ENCODE data around the gene TMEM61. TPM values are rescaled to one million over a fixed set of nuclear protein-coding genes. Genes with fewer than 3 reads are reported as not detected.

TMEM61 gene
- total RNA-seq, 1 donor from 2014 or later, result not detected

DNA sequence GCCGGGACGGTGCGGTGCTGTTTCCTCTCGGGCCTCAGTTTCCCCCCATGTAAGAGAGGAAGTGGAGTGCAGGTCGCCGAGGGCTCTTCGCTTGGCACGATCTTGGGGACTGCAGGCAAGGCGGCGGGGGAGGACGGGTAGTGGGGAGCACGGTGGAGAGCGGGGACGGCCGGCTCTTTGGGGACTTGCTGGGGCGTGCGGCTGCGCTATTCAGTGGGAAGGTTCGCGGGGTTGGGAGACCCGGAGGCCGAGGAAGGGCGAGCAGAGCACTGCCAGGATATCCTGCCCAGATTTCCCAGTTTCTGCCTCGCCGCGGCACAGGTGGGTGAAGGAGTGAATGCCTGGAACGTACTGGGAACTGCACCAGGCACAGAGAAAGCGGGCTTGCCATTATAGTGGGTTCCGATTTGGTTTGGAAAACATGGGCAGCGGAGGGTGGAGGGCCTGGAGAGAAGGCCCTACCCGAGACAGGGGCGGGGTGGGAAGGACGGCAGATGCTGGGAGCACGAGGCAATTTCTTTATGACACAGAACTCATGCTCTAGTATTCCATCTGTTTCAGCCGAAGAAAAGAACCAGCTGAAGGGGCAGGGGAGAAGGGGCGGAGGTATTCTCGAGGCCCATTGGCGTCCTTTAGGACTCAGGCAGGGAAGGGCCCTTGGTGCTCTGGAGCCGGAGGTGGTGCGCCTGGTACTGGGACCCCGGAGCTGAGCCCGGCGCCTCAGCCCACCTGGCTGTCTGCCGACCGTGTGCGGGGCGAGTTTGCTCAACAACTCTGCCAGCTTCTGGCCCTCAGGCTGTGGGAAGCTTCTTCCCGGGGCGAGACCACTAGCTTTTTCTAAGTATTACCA lies 59.9 kb downstream of the TMEM61 start:
- Mint-ChIP-seq H3K27ac (ENCODE audit: unreplicated experiment) (no peak overlapping the region), H3K36me3 (ENCODE audit: low read depth) (no peaks in the 10 kb centered on the region), H3K27me3 (ENCODE audit: low read depth) (peaks cover 46% of the 10 kb centered on the region), H3K4me1 (ENCODE audit: low read depth) (peaks cover 22% of the 10 kb centered on the region), H3K9me3 (ENCODE audit: low read depth) (no peaks in the 10 kb centered on the region), H3K4me3 (ENCODE audit: unreplicated experiment) (peak overlapping the region; percentile 69)
- TF ChIP-seq, protein P1, sequence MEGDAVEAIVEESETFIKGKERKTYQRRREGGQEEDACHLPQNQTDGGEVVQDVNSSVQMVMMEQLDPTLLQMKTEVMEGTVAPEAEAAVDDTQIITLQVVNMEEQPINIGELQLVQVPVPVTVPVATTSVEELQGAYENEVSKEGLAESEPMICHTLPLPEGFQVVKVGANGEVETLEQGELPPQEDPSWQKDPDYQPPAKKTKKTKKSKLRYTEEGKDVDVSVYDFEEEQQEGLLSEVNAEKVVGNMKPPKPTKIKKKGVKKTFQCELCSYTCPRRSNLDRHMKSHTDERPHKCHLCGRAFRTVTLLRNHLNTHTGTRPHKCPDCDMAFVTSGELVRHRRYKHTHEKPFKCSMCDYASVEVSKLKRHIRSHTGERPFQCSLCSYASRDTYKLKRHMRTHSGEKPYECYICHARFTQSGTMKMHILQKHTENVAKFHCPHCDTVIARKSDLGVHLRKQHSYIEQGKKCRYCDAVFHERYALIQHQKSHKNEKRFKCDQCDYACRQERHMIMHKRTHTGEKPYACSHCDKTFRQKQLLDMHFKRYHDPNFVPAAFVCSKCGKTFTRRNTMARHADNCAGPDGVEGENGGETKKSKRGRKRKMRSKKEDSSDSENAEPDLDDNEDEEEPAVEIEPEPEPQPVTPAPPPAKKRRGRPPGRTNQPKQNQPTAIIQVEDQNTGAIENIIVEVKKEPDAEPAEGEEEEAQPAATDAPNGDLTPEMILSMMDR (IDR thresholded peaks at IDR 0.05), result no peak
- DNase-seq (ENCODE audit: low spot score), result peak; percentile 87

DNA sequence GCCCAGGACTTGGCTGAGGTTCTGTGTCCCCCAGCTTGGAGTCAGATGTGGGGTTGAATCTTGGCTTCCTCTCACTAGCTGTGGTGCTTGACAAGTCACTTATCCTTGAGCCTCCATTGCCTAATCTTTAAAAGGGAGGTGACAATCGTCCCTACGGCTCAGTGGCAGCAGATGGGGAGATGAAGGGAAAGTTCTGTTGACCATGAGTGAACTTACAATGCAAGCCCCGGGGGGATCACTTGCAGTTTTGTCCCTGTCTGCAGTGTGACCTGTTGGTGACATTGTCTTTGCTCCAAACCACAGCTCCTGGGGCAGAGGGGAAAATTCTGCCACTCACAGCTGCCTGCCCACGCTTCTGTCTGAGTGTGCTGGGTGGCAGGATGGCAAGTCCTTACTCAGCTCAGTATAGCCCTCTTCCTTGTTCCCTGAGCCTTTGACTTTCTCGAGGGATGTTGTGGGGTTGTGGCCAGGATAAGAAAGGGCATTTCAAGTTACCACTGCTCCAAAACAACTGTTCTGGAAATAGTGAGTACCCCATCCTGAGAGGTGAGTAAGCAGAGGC lies 60.6 kb downstream of the TMEM61 start:
- Mint-ChIP-seq H3K9me3 (ENCODE audit: low read depth) (no peaks in the 10 kb centered on the region), H3K36me3 (ENCODE audit: low read depth) (no peaks in the 10 kb centered on the region), H3K4me3 (ENCODE audit: unreplicated experiment) (no peak overlapping the region), H3K4me1 (ENCODE audit: low read depth) (peaks cover 22% of the 10 kb centered on the region), H3K27ac (ENCODE audit: unreplicated experiment) (no peak overlapping the region), H3K27me3 (ENCODE audit: low read depth) (peaks cover 42% of the 10 kb centered on the region)
- no peak for DNase-seq (ENCODE audit: low spot score)
- TF ChIP-seq, protein P1 (IDR thresholded peaks at IDR 0.05), result no peak

DNA sequence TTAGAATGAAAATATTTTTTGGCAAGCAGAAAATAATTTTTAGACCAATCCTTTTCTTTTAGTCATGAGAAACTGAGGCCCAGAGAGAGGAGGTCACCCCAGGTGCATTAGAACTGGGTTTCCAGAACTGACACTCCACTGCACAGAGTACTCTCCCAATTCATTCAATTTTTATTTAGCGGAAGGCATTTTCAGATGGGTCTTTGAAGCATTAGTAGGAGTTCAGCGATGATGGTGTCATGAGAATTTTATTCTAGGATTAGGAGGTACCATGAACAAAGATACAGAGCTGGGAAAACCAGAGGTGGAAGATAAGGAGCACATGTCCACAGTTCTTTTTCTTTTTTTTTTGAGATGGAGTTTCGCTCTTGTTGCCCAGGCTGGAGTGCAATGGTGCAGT lies 61.2 kb downstream of the TMEM61 start:
- H3K27ac Mint-ChIP-seq (ENCODE audit: unreplicated experiment), result no peak overlapping the region
- no peak for DNase-seq (ENCODE audit: low spot score)
- no peak overlapping the region for H3K4me3 Mint-ChIP-seq (ENCODE audit: unreplicated experiment)
- no peaks in the 10 kb centered on the region for H3K9me3 Mint-ChIP-seq (ENCODE audit: low read depth)
- peaks cover 38% of the 10 kb centered on the region for H3K27me3 Mint-ChIP-seq (ENCODE audit: low read depth)
- peaks cover 22% of the 10 kb centered on the region for H3K4me1 Mint-ChIP-seq (ENCODE audit: low read depth)
- no peaks in the 10 kb centered on the region for H3K36me3 Mint-ChIP-seq (ENCODE audit: low read depth)
- TF ChIP-seq, protein P1 (IDR thresholded peaks at IDR 0.05), result no peak

Other genes with a start within 250 kb of the TMEM61 start
- gene PARS2, start 216.1 kb upstream of the TMEM61 start, total RNA-seq, result 3.2 to 4.2 TPM (median 4.0 TPM) in 3 replicates
- not detected in 3 replicates for gene TTC22, start 179.3 kb upstream of the TMEM61 start, total RNA-seq
- gene DHCR24, start 93.4 kb upstream of the TMEM61 start, total RNA-seq, result 120 to 129 TPM (median 124 TPM) in 3 replicates
- gene BSND, start 18.3 kb downstream of the TMEM61 start, total RNA-seq, result not detected in 3 replicates
- 0.41 to 0.60 TPM (median 0.53 TPM) in 3 replicates for gene PCSK9, start 58.9 kb downstream of the TMEM61 start, total RNA-seq
- gene USP24, start 234.7 kb downstream of the TMEM61 start, total RNA-seq, result 22.7 to 28.9 TPM (median 25.8 TPM) in 3 replicates